ENCODE measurements around the gene HOXA11.

The HOXA11 gene

GRCh38 chr7:27207348-27207985, 22.4 kb upstream of the HOXA11 start:
- no peak for DNase-seq

GRCh38 chr7:27205325-27206280, 20.6 kb upstream of the HOXA11 start:
- DNase-seq, result no peak

DNA sequence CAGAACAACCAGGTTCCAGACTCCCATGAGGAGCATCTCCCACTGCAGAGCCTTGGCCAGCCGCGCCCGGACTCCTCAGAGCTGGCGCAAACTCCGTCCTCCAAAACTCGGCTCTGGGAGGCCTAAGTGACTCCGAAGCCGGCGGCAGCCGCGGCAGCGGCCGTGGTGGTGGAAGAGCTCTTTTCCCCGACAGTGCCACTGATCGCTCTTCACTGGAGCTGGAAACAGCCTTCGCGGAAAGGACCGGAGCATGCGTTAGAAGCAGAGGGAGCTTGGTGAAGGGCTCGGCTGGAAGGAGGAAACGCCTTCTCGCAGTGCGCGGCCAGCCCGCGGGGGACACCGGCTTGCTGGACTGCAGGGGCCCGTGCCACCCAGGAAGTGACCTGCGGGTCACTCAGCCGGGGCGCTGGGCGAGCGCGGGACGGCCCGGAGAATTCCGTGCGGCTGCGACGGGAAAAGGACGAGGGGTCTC, 19.9 kb upstream of the HOXA11 start:
- no peak for DNase-seq

- no peak for DNase-seq
These were observed 19.0 kb upstream of the HOXA11 start for GRCh38 chr7:27203964-27204594.

DNA sequence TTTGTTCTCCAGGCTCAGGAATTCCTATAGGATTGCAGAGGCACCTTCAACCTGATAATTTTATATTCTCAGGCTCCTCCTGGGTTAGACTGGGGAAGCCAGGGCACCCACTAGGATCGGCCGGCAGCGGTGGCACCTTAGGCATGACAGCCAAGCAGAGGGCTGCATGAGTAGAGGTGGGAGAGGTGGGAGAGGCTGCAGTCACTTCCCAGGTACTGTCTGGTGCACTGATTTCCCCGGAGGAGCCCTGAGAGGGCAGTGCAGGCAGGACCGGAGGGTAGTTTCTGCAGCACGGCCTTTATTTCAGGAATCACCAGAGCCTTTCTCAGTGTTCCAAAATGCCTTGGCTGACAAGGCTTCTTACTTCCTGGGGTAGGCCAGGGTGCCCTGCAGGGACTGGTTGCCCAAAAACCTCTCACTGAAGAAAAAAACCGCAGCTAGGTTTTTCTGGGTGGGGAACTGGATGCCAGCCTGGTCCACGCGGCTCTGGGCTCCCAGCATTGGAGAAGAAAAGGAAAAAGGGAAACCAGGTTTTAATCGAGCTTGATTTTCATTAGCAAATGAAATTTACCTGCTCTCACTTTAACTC, 18.4 kb upstream of the HOXA11 start:
- no peak for DNase-seq

- no peak for DNase-seq
These were observed 17.8 kb upstream of the HOXA11 start for GRCh38 chr7:27202862-27203134.

DNA sequence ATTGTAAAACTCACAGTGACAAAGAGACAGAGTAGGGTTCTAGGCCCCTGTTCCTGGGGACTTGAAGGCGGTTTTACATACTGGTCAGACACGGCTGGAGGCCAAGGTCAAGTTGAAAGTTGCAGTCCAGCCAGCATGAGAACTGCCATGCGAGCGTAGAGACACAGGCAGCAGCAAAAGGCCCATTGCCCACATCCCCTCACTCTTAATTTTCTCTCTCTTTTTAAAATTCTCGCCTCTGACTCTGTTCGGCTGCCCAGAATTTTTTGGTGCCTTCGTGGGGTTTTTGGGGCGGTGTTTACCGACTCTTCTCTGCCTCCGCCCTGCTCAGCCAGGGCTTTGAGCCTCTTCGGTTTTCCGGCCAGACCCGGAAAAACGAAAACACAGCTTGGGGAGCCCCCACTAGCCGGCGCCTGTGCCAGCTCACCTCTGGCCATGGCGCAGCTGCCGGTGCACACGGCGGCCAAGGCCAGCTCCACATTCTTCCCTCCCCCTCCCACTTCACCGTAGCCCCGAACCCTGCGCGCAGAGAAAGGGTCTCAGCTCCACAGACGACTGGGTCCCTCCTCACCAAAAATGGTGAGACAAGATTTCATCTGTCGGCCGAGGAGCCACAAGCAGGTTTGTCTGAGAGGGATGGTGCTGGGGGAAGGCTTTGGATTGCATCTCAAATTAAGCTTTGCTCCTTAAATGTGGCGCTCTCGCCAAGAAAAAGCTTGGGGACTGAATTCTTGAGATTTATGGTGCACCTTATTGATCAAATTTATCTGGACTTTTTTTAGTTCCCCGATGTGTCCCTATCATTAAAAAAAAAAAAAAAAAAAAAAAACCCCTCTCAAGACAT, 17.2 kb upstream of the HOXA11 start:
- DNase-seq, result no peak

- DNase-seq, result no peak
These were observed 16.6 kb upstream of the HOXA11 start for GRCh38 chr7:27201580-27202017.

DNA sequence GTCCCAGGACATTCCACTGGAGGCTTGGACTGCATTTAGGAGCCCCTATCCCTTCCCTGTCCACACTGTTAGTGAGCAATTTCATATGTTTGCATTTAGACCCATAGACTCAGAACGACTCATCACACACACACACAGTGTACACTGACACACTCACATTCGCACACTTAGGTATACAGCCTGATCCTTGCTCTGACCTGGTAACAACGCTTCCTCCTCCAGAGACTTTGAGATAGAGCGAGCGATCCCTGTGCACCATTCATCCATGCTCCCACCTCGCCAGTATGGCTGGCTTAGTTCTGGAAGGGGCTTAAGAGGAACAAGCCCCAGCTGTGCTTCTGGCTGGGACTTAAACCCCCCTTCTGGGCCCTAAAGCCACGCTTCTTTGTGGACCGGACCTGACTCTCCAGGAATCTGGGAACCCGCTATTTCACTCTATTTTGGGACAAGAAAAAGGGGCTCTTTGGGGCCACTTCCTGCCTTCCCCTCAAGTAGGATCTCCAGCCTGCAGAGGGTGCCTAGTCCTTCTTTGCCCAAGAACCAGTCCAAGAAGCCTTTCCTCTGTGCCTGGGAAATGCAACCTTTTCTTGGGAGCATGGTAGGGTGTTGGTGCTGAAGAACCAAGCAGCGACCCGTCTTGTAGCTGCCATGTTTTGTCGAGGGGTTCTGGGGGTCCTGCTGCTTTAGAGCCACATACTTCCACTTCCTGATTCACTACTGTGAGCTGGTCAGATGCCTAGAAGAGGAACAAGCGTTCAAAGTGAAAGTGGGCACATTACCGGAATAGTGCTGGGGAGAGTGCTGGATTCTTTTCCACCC, 15.9 kb upstream of the HOXA11 start:
- no peak for DNase-seq

DNA sequence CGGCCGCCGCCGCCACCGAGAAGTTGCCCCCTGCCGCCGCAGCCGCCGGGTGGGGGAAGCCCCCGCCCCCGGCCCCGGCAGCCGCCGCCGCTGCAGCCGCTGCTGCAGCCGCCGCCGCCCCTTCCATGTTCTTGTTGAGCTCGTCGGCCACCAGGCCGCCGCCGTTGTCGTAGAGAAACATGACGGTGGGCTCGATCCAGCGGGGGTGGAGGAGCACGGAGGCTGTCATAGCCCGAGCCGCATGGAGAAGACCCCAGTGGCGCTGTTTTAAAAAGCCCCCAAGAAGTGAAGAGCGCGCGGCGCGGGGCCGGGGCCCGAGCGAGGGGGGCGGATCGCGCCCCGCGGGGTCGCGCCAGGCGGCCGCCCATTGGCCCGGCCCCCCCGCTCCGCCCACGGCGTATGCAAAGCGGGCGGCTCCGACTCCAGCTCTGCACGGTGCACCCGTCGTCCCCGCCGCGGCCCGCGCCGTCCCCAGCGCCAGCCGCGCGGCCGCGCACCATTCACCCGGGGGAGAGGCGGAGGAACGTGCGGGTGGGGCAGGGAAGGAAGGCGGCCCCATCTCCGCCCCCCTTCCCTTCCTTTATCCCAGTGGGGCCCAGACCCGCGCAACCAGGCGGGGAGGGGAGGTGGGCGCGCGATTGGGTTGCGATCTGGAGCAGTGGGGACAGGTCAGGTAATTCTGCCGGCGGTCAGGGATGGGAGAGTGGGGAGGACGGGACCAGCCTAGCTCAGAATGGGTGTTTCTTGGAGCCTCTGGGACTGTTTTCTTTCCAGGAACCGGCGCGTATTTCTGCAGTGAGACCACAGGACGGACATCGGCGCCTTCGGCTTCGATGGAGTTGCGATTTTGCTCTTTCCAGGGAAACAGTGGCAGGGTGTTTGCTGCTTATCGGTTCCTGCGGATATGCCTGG, 15.1 kb upstream of the HOXA11 start, which contains the start of gene HOXA13:
Gene HOXA13 (minus strand): TSS at position 243 of the 912 bp plus-strand sequence. CDS start 14 bp downstream, at position 229.
- DNase-seq, result no peak

DNA sequence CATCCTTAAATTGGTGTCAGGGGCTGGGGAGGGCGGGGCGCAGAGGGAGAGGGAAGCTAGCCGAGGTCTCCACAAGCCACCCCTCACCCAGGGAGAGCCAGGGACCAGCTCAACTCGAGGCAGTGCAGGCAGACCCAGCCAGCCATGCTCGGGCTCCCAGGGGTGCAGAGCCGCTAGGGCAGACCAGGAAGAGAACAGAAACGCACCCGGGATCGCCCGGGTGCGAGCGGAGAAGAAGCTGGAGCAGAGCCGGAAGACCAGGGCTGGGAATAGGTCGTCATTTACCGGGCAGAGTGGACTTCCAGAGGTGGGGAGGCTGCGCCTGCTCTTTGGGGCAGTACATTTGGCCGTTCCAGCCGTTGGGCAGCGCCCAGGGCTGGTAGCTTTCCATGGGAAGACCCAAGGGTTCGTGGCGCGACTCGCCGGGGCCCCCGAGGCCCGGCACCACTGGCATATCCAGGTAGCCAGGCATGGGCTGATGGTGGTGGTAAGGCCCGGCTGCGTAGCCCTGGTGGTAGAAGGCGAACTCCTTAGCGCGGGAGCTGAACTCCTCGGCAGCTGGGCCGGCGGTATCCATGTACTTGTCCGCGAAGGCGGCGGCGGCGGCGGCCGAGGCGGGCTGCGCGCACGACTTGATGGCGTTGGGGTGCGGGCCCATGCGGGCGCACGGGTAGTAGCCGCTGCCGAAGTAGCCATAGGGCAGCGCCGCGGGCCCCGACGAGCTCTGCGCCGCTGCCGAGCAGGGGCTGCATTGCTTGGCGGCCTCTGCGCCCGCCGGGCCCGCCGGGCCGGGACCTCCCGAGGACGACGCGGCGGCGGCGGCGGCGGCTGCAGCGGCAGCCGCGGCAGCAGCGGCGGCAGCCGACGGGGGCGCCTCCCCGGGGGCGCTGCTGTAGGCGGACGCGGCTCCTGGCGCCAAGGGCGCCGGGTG, 14.1 kb upstream of the HOXA11 start:
- no peak for DNase-seq

DNA sequence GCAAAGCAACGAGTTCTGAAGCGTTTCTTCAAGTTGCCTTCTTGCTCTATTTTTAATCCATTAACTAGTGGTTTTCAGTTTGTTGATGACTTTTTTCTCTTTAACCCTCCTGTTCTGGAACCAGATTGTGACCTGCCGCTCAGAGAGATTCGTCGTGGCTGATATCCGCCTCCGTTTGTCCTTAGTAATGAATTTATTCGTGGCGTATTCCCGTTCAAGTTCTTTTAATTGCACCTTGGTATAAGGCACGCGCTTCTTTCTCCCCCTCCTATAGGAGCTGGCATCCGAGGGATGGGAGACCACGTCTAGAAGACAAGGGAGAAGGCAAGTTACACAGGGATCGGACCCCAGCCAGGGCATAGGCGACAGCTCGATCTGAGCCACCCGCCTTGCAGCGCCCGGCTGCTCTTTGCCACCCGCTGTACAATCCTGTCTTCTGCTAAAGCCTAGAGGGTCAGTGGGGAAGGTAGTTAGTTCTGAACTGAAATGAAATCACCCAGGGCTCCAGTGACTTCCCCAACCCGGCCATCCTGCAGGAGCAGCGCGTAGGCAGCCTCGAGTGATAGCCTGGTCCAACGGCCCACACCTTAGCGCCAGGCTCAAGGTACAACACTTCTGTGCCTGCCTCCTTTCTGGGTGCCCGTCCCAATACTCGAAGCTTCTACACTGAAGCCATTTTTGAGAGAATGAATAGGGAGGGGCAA, 13.3 kb upstream of the HOXA11 start:
- DNase-seq, result no peak

DNA sequence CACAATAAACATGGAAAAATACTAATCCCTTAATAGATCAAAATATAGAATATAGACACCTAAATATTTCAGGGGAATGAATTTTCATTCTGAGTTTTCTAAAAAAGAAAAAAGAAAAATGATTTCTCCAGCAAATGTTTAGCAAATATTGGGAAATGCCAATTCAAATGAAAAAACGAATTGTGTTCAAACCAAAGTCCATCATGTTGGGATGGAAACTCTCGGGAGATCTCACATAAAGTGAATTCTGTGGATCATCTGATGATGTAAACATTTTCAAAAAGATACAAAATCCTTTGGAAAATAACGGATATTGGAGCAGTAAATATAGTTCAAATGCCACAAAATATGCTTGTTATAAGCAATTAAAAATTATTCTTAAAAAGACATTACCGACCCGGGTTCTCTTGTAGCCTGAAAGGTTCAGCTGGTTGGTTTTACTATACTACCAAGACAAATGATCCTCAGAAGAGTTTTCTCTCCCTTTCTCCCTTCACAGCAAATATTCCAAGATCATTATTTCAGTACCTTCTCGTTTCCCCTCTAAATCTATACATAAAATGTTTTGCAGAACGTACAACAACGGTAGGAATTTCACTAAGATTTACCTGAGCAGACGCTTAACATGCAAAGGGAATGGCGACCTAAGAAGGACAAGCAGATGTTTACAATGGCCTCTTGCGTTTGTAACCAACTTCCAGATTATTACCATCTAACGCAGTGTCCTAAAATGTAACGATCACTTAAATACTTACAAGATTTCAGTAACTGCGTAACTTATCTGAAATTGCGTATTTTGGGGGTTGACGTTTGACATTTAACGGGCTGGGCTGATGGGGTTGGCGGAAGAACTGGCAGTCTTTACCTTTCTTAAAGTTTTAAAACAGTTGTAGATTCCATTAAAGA, 12.4 kb upstream of the HOXA11 start:
- no peak for DNase-seq

DNA sequence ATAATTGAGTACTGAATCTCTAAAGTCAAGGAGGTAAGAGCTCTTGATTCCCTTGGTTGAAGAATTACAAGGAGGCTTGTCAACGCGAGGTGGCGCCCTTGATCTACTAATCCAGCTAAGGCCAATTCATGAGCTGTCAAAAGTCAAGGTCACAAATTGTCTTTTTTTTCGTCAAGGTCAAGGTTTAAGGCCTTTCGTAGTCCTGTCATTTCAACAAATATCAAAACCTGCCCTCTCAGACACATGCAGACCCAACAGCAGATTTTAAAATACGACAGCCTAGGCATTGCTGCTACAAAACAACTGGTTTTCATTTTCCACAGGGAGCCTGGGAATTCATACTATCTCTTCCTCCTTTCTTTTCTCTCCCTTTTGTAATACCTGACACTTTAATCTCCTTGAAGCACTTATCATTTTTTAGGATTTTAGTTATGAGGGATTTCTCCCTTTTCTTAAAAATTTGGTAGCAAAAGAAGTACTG, 11.3 kb upstream of the HOXA11 start:
- peak in 44 of 51 donors; percentile 1 to 88 (median 44) for DNase-seq

- DNase-seq, result no peak
These were observed 9.8 kb upstream of the HOXA11 start for GRCh38 chr7:27194686-27195379.
